Activated naive CD4-positive, alpha-beta T cell treated with anti-CD3 and anti-CD28 coated beads for 36 hours (primary cell): Measurements from ENCODE around the gene ZFAND5. TPM values are rescaled to one million over a fixed set of nuclear protein-coding genes. Genes with fewer than 3 reads are reported as not detected.

Experiments
- CTCF ChIA-PET: fragments of 350-600 bp; sonication (Branson Sonifier 250); formaldehyde crosslinking; loops from one replicate; lab custom pipeline; 2021; ENCODE audit warnings: antibody characterized with exemption; lab: Charles Lee
- DNase-seq: peaks from one replicate; pipeline ENCODE4 v3.0.0-alpha.2; 2020
- H3K27ac Mint-ChIP-seq: one replicate; pipeline ENCODE4 v1.8.0; 2021; ENCODE audit warnings: mild to moderate bottlenecking, mixed read lengths
- H3K27me3 Mint-ChIP-seq: one replicate; pipeline ENCODE4 v1.8.0; 2021; ENCODE audit warnings: low read depth, mixed read lengths
- H3K36me3 Mint-ChIP-seq: one replicate; pipeline ENCODE4 v1.8.0; 2021; ENCODE audit warnings: low read depth, mixed read lengths
- H3K4me1 Mint-ChIP-seq: one replicate; pipeline ENCODE4 v1.8.0; 2021; ENCODE audit warnings: low read depth, mixed read lengths
- H3K4me3 Mint-ChIP-seq: one replicate; pipeline ENCODE4 v1.8.0; 2021; ENCODE audit warnings: mild to moderate bottlenecking, moderate library complexity, mixed read lengths
- H3K9me3 Mint-ChIP-seq: one replicate; pipeline ENCODE4 v1.8.0; 2021; ENCODE audit warnings: mixed read lengths
- intact Hi-C: fragments of 100-400 bp; cut with micrococcal nuclease; formaldehyde crosslinking; loops from one replicate; pipeline ENCODE4 v1.15.1; 2023
- total RNA-seq, 2 experiments: library from RNA; stranded (reverse); gene quantifications; one replicate each; pipeline ENCODE4 v1.2.3, GENCODE V29; 2021

The ZFAND5 gene
- total RNA-seq, 2 experiments from 2014 or later: 71.9 to 73.2 TPM

DNA sequence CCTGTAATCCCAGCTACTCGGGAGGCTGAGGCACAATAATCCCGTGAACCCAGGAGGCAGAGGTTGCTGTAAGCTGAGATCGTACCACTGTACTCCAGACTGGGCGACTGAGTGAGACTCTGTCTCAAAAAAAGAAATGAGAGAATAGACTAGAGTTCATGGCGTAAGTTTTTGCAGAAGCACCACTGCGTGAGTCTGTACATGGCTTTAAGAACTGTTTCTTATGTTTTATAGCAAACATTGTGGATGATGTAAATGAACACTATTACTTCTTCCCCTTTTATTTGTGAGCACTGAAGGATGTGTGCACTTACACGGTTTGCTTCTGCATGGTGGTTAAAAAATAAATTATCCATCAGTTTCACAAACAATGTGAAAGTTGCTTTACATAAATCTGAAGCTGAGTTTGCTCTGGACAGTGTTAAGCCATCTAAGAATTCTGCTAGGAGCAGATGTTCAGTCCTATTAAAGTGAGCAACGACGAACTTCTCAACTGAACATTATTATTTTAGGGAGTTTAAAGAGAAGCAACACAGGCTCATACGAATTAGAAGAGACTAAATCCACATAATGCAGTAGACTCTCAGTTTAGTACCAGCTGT, 52.5 kb downstream of the ZFAND5 start:
- DNase-seq: no peak
- CTCF ChIA-PET: interaction anchor here (0.7 kb wide), 1 partner anchor 23 kb away, joined by 3 read pairs; no protein-coding TSS in a partner anchor
- intact Hi-C loops: no loop called here
- Mint-ChIP-seq H3K27me3 (no peaks in the 10 kb centered on the region), H3K36me3 (no peaks in the 10 kb centered on the region), H3K9me3 (no peaks in the 10 kb centered on the region), H3K4me1 (no peaks in the 10 kb centered on the region), H3K27ac (no peak overlapping the region), H3K4me3 (no peak overlapping the region)

DNA sequence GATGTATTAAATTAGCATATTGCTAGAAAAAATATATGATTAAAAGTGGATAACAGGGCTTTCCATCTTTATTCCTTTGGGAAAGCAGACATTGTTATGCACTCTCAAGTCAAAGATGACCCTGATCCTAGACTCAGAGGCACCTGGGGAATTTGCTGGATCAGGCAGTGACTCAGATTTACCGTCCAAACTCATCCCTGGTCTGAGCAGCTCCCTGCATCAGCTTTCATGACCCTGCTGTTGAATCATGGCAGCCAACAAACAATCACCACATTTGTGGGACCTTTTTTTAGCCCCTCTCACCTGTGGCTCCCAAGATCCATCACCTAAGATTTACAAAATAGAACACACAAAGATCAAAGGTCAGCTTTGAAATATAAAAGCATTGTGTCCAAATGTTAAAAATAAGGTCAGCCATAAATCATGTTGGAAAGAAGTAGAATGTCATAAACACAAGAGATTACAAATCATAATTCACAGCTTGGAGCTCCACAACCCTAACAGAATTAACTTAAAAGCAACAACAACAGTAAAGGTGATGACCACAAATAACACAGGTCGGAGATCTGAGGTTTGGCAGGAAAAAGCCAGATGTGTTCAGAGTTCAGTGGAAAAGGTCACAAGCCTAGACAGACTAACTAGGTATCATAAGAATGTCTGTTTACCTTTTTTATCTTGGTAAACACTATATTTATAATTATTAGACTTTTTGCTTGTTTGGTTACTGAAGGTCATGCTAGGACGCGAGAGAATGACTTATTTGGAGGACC, 55.5 kb downstream of the ZFAND5 start:
- Mint-ChIP-seq H3K27me3 (no peaks in the 10 kb centered on the region), H3K9me3 (no peaks in the 10 kb centered on the region), H3K4me3 (no peak overlapping the region), H3K27ac (no peak overlapping the region), H3K4me1 (peaks cover 6% of the 10 kb centered on the region), H3K36me3 (no peaks in the 10 kb centered on the region)
- CTCF ChIA-PET: no interaction called here
- intact Hi-C loops: no loop called here
- no peak for DNase-seq

DNA sequence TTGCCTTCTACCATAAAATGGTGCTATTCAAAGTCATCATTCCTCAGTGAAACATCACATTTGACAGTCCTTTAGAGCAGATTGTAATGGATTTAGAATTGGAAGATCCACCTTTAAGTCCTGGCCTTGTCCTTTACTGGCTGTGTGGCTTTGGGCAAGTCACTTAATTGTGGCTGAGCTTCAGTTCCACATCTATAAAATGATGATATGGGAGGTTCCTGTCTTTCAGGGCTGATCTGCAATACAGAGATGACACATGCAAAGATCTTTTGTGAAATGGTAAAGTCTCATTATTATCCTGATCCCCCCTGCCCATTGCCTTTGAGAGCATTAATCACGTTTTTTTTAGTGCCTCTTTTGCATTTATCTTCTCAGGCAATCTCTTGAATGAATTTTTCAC, 58.2 kb downstream of the ZFAND5 start:
- no peaks in the 10 kb centered on the region for H3K27me3 Mint-ChIP-seq
- peaks cover 8% of the 10 kb centered on the region for H3K4me1 Mint-ChIP-seq
- no peak overlapping the region for H3K4me3 Mint-ChIP-seq
- intact Hi-C loops: no loop called here
- H3K27ac Mint-ChIP-seq: no peak overlapping the region
- no peaks in the 10 kb centered on the region for H3K9me3 Mint-ChIP-seq
- H3K36me3 Mint-ChIP-seq: no peaks in the 10 kb centered on the region
- CTCF ChIA-PET: interaction anchor here (1.6 kb wide), 1 partner anchor 34 kb away, joined by 4 read pairs; no protein-coding TSS in a partner anchor
- DNase-seq: no peak

DNA sequence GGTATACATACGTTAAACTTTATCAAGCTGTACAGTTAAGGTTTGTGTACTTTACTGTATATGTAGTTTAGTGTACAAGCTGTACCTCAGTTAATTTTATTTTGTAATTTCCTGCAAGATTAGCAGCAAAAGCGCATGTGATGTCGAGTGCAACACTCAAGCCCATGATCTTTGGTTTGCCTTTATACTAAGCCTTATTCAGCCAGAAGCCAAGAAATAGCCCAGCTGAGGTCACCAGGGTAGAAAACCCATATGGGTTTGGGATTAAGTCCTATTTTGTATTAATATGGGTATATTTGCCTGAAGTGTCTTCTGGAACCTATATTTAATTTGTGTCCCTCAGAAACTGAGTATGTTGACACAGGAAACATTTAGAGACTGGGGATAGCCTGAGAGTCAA, 59.3 kb downstream of the ZFAND5 start:
- CTCF ChIA-PET: interaction anchor here (1.0 to 1.4 kb wide), 2 partner anchors 13 to 284 kb away, joined by 3 read pairs; no protein-coding TSS in a partner anchor
- Mint-ChIP-seq H3K27me3 (no peaks in the 10 kb centered on the region), H3K27ac (no peak overlapping the region), H3K4me3 (no peak overlapping the region), H3K9me3 (no peaks in the 10 kb centered on the region), H3K36me3 (no peaks in the 10 kb centered on the region), H3K4me1 (peaks cover 15% of the 10 kb centered on the region)
- no peak for DNase-seq
- intact Hi-C loops: no loop called here

DNA sequence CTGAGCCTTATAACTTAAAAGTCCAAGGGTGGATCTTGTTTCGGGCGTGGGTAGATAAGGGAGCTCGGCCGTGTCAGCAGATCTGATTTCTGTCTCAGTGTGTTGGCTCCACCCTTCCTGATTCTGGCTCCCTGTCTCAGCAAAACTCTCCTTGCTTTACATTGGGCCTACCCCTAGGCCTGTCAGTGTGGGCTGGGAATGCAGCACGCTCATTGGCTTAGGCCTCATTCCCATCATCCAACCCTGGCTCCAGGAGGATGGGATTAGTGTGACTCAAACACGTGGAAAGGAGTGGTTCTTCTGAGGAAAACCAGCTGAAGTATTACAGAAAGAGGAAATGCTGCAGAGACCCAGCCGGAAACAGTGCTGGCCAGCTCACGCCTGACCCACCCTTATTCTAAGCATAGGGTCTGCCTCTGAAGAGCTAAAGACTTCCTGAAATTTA, 59.9 kb downstream of the ZFAND5 start:
- CTCF ChIA-PET: interaction anchor here (1.0 to 1.4 kb wide), 2 partner anchors 12 to 285 kb away, joined by 3 read pairs; no protein-coding TSS in a partner anchor
- DNase-seq: peak; percentile 8
- intact Hi-C loops: no loop called here
- peaks cover 15% of the 10 kb centered on the region for H3K4me1 Mint-ChIP-seq
- no peak overlapping the region for H3K4me3 Mint-ChIP-seq
- no peak overlapping the region for H3K27ac Mint-ChIP-seq
- H3K36me3 Mint-ChIP-seq: no peaks in the 10 kb centered on the region
- no peaks in the 10 kb centered on the region for H3K9me3 Mint-ChIP-seq
- no peaks in the 10 kb centered on the region for H3K27me3 Mint-ChIP-seq

DNA sequence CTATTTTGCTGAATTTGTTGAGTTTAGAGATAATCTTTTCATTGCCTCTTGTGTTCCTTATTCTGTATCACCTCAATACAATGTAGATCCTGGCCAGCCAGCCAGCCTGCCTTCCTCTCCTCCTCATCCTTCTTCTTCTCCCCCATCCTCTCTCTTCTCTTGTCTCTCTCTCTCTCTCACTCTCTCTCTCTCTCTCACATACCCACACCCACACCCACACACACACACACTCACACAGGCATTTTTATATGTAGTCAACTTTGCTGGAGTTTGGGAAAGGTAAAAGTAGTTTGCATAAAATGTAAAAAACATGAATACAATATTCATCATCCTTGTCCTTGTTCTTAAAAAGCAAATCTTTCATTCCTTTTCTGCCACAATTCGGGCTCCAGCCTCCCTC, 60.5 kb downstream of the ZFAND5 start:
- intact Hi-C loops: no loop called here
- Mint-ChIP-seq H3K27me3 (no peaks in the 10 kb centered on the region), H3K27ac (no peak overlapping the region), H3K9me3 (no peaks in the 10 kb centered on the region), H3K36me3 (no peaks in the 10 kb centered on the region), H3K4me1 (peaks cover 15% of the 10 kb centered on the region), H3K4me3 (no peak overlapping the region)
- DNase-seq: no peak
- CTCF ChIA-PET: no interaction called here

Other genes with a start within 250 kb of the ZFAND5 start
- not detected for gene GDA, start 215.8 kb downstream of the ZFAND5 start, total RNA-seq
- gene TMC1, start 156.4 kb upstream of the ZFAND5 start, total RNA-seq: not detected